Testis (tissue), 3 donors: ENCODE results near the gene CAMKK2. TPM values are rescaled to one million over a fixed set of nuclear protein-coding genes. Genes with fewer than 3 reads are reported as not detected.
A peak's percentile ranks its signal among the peaks of the same experiment; 100 is the strongest.
"Not testable (repeated sequence)": the region's sequence is repeated elsewhere in the genome, so short reads cannot be mapped to it uniquely, and the experiment has no call there.

Experiments used
- DNase-seq: peaks from one replicate; pipeline ENCODE4 v3.0.0-alpha.2; 2019
- H3K27ac ChIP-seq, 2 donors: fragments of 200-600 bp; sonication (generic); one replicate each; pipeline ENCODE4 v1.5.1; 2019
- H3K27me3 ChIP-seq: fragments of 200-600 bp; sonication (generic); one replicate; pipeline ENCODE4 v1.5.1; 2019
- H3K36me3 ChIP-seq: fragments of 200-600 bp; sonication (generic); one replicate; pipeline ENCODE4 v1.5.1; 2017; ENCODE audit warnings: low read depth; ENCODE audit errors: missing control alignments
- H3K4me1 ChIP-seq: fragments of 200-600 bp; sonication (generic); one replicate; pipeline ENCODE4 v1.5.1; 2019
- H3K4me3 ChIP-seq, 2 donors: fragments of 200-600 bp; sonication (generic); one replicate each; pipeline ENCODE4 v1.5.1; 2017 to 2019
- H3K9me3 ChIP-seq: fragments of 200-600 bp; sonication (generic); one replicate; pipeline ENCODE4 v1.5.1; 2017
- POLR2A ChIP-seq: fragments of 450-650 bp; IDR thresholded peaks from one replicate; pipeline ENCODE4 v1.6.1; 2017; ENCODE audit warnings: antibody characterized with exemption, mild to moderate bottlenecking, moderate library complexity
- WGBS, 2 donors: methylation state at CpG; one replicate each; pipeline ENCODE4 v1.1.5; 2018; 5-methylcytosine and 5-hydroxymethylcytosine counted together
- intact Hi-C: fragments of 100-400 bp; cut with DNase I; formaldehyde crosslinking; loops from one replicate; pipeline ENCODE4 v1.15.1; 2023; ENCODE audit warnings: low total_unique reads
- polyA plus RNA-seq: library from polyadenylated mRNA; stranded (reverse); fragments of 350-450 nt; fragmentation: Illumina TruSeq; extraction: RNeasy Lipid Tissue Mini Kit (QIAGEN cat#74804); gene quantifications from one replicate; pipeline ENCODE4 v1.2.3, GENCODE V29; 2014; ENCODE audit warnings: low read depth, low replicate concordance; ENCODE audit not compliant: insufficient read depth
- total RNA-seq, 2 donors: library from RNA; depleted of rRNA; stranded (reverse); fragments of >200 nt; gene quantifications; one replicate each; pipeline ENCODE4 v1.2.3, GENCODE V29; 2016
- TF ChIP-seq, protein P1 (sequence below), 3 experiments: fragments of 450-650 bp in 2 of 3; fragments of 200-600 bp in 1 of 3; sonication (generic) in 1 of 3; IDR thresholded peaks; one replicate each; pipeline ENCODE4 v1.5.1; 2016 to 2019; ENCODE audit warnings: antibody characterized with exemption in 3 of 3, mild to moderate bottlenecking in 2 of 3, moderate library complexity in 1 of 3

Gene CAMKK2
- total and polyA plus RNA-seq, 3 donors from 2014 or later, result 17.1 to 22.1 (median 21.5) TPM

DNA sequence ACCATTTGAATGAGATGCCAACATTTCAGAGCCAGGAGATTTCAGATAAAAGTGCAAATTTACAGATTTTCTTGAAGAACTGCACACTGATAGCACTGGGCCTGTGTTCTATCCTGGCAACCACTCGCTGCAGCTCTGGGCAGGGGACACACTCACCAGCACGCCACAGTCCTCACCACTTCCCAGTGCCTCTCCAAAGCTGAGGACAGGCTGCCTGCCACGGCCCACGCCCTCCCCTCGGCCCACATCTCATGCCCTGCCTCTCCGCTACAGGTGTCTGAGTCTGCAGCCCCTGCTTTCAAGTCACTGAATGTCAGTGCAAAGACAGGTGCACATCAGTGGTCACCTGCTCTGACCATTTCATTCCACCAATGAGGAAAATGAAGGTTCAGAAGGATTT, 12.7 kb downstream of the CAMKK2 start:
- no peak for TF ChIP-seq POLR2A
- TF ChIP-seq, protein P1, sequence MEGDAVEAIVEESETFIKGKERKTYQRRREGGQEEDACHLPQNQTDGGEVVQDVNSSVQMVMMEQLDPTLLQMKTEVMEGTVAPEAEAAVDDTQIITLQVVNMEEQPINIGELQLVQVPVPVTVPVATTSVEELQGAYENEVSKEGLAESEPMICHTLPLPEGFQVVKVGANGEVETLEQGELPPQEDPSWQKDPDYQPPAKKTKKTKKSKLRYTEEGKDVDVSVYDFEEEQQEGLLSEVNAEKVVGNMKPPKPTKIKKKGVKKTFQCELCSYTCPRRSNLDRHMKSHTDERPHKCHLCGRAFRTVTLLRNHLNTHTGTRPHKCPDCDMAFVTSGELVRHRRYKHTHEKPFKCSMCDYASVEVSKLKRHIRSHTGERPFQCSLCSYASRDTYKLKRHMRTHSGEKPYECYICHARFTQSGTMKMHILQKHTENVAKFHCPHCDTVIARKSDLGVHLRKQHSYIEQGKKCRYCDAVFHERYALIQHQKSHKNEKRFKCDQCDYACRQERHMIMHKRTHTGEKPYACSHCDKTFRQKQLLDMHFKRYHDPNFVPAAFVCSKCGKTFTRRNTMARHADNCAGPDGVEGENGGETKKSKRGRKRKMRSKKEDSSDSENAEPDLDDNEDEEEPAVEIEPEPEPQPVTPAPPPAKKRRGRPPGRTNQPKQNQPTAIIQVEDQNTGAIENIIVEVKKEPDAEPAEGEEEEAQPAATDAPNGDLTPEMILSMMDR (IDR thresholded peaks at IDR 0.05), result no peak
- no peaks in the 10 kb centered on the region for H3K9me3 ChIP-seq
- H3K36me3 ChIP-seq, result no peaks in the 10 kb centered on the region
- no peaks in the 10 kb centered on the region for H3K27me3 ChIP-seq
- H3K4me3 ChIP-seq, result no peak overlapping the region
- intact Hi-C loops, result no loop called here
- no peak for DNase-seq
- peaks cover 38% of the 10 kb centered on the region for H3K4me1 ChIP-seq
- H3K27ac ChIP-seq, result peak overlapping the region in 1 of 2 donors; percentile 84
- WGBS, 2 donors, result 90 to 95% methylated on average over 6 of the region's 6 CpGs

DNA sequence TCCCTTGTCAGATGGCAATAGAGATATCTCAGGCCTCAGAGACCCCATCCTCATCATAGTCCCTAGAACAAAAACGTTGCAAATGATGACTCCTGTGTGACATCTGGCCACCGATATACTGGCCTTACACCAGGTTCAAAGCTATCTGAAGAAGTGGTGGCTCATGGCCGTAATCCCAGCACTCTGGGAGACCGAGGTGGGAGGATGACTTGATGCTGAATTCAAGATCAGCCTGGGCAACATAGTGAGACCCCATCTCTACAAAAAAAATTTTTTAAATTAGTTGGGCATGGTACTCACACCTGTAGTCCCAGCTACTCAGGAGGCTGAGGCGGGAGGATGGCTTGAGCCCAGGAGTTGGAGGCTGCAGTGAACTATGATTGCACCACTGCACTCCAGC, 13.1 kb downstream of the CAMKK2 start:
- no peak for DNase-seq
- peaks cover 40% of the 10 kb centered on the region for H3K4me1 ChIP-seq
- intact Hi-C loops, result no loop called here
- no peaks in the 10 kb centered on the region for H3K27me3 ChIP-seq
- H3K27ac ChIP-seq, result peak overlapping the region; percentile 73 to 84
- H3K9me3 ChIP-seq, result no peaks in the 10 kb centered on the region
- H3K4me3 ChIP-seq, result no peak overlapping the region
- no peaks in the 10 kb centered on the region for H3K36me3 ChIP-seq
- WGBS, 2 donors, result 89 to 90% methylated on average over 5 of the region's 5 CpGs
- TF ChIP-seq POLR2A, result no peak
- TF ChIP-seq, protein P1 (IDR thresholded peaks at IDR 0.05), result no peak

GRCh38 chr12:121282910-121283309, 13.6 kb downstream of the CAMKK2 start:
- H3K27me3 ChIP-seq, H3K9me3 ChIP-seq, H3K4me3 ChIP-seq, H3K36me3 ChIP-seq, intact Hi-C loops, DNase-seq: not testable (repeated sequence)
- Histone ChIP-seq H3K27ac (peak overlapping the region; percentile 73 to 84), H3K4me1 (peaks cover 44% of the 10 kb centered on the region)
- WGBS, 2 donors, result 88 to 90% methylated on average over 7 to 11 of the region's 11 CpGs

DNA sequence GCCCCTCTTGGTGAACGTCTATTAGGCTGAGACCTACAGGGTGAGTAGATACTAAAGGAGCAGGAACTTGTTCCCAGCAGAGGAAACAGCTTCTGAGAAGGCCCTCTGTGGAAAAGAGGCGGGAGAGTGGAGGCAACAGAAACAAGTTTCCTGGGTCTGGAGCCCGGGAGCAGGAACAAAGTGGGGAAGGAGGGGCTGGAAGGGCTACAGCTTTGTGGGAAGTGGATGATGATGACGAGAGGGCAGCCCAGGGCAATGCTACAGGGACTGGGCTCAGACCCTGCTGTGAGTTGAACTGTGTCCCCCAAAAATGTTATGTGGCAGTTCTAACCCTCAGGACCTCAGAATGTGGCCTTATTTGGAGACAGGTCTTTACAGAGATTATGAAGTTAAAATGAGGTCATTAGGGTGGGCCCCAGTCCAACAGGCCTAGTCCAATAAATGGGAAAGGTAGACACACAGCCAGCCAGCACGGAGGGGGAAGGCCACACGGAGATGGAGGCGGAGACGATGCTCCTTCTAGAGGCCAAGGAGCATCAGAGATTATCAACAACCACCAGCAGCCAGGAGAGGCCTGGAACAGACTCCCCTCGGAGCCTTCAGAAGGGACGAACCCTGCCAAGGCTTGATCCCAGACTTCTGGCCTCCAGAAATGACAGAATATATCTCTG, 14.3 kb downstream of the CAMKK2 start:
- peaks cover 46% of the 10 kb centered on the region for H3K4me1 ChIP-seq
- WGBS, 2 donors, result 57 to 64% methylated on average over 10 of the region's 10 CpGs
- H3K27me3 ChIP-seq, result no peaks in the 10 kb centered on the region
- TF ChIP-seq, protein P1 (IDR thresholded peaks at IDR 0.05), result no peak
- no peak for TF ChIP-seq POLR2A
- H3K36me3 ChIP-seq, result no peaks in the 10 kb centered on the region
- intact Hi-C loops, result no loop called here
- H3K27ac ChIP-seq, result peak overlapping the region; percentile 73 to 84
- peak; percentile 51 for DNase-seq
- no peaks in the 10 kb centered on the region for H3K9me3 ChIP-seq
- no peak overlapping the region for H3K4me3 ChIP-seq

DNA sequence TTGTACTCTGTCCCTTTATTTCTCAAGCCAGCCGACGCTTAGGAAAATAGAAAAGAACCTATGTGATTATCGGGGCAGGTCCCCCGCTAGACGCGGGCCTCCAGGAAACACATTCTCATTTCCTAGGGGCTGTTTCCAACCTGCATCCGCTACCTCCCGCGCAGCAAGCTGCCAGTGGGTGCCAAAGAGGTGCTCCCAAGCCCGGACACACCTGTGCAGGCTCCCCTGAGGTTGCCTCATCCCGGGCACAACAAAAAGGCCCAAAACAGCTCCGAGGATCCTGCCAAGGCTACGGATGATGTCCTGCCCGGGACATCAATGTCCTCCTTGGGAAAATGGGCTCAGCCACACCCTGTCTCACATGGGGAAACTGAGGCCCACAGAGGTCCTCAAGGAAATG, 15.4 kb downstream of the CAMKK2 start:
- H3K9me3 ChIP-seq, DNase-seq, intact Hi-C loops, H3K36me3 ChIP-seq, H3K27me3 ChIP-seq, H3K4me3 ChIP-seq: not testable (repeated sequence)
- 81 to 88% methylated on average over 10 to 14 of the region's 14 CpGs for WGBS, 2 donors
- peak overlapping the region; percentile 73 to 84 for H3K27ac ChIP-seq
- peaks cover 46% of the 10 kb centered on the region for H3K4me1 ChIP-seq

DNA sequence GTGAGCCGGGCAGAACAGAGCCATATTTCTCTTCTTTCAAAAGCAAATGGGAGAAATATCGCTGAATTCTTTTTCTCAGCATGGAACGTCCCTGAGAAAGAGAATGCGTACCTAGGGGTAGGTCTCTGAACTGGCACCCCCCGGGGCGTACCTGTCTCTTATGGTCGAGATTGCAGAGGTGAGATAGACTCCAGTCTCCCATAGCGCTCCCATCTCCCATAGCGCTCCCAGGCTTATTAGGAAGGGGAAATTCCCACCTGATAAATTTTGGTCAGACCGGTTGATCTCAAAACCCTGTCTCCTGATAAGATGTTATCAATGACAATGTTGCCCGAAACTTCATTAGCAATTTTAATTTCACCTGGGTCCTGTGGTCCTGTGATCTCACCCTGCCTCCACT, 16.0 kb downstream of the CAMKK2 start:
- H3K27me3 ChIP-seq, H3K9me3 ChIP-seq, H3K36me3 ChIP-seq, intact Hi-C loops, DNase-seq, H3K4me3 ChIP-seq: not testable (repeated sequence)
- H3K4me1 ChIP-seq, result peaks cover 46% of the 10 kb centered on the region
- H3K27ac ChIP-seq, result peak overlapping the region in 1 of 2 donors; percentile 45
- 72 to 82% methylated on average over 8 to 11 of the region's 11 CpGs for WGBS, 2 donors
